Endothelial cell of umbilical vein (primary cell): ENCODE measurements around the gene PDS5B. TPM values are rescaled to one million over a fixed set of nuclear protein-coding genes. Genes with fewer than 3 reads are reported as not detected.

Experiments used
- BruUV-seq: library from RNA; stranded (reverse); fragments of 400-500 nt; replicated peaks from 2 replicates; lab custom pipeline; 2021; lab: Mats Ljungman, UMichigan
- CTCF ChIA-PET: fragments of 300-600, 350-600 bp; sonication (Branson Sonifier 250); formaldehyde crosslinking; loops from one replicate; lab custom pipeline; 2021; ENCODE audit warnings: antibody characterized with exemption, inconsistent platforms; lab: Charles Lee
- POLR2A ChIA-PET: fragments of 300-600, 350-600 bp; sonication (Branson Sonifier 250); formaldehyde crosslinking; loops from one replicate; lab custom pipeline; 2021; ENCODE audit warnings: antibody characterized with exemption, inconsistent platforms; lab: Charles Lee
- DNase-seq: peaks from one replicate; pipeline ENCODE4 v3.0.0-alpha.2; 2011; ENCODE audit warnings: low read depth, low spot score
- FAIRE-seq: peaks from 2 replicates; lab custom pipeline; 2011; peaks lifted over from hg19 to GRCh38; lab: Jason Lieb, UNC
- H2AFZ ChIP-seq: 2 replicates; pipeline ENCODE4 v1.6.0; 2012; ENCODE audit warnings: low read depth, low read length, control low read depth, inconsistent platforms
- H3K27ac ChIP-seq: 2 replicates; pipeline ENCODE4 v1.5.1; 2011; ENCODE audit warnings: low read depth, mild to moderate bottlenecking, control low read depth, low read length, moderate library complexity; ENCODE audit not compliant: insufficient read depth
- H3K27me3 ChIP-seq, 2 experiments: 2 replicates each; pipeline versions ENCODE4 v1.6.0 to v1.6.1; 2011; ENCODE audit warnings: low read length in 2 of 2, mixed read lengths in 1 of 2; ENCODE audit not compliant: control insufficient read depth in 2 of 2, insufficient read depth in 2 of 2
- H3K36me3 ChIP-seq, 2 experiments: 2 replicates in 1 of 2; 3 replicates in 1 of 2; pipeline ENCODE4 v1.5.1; 2011; ENCODE audit warnings: low read length in 2 of 2, mild to moderate bottlenecking in 1 of 2, moderate library complexity in 1 of 2; ENCODE audit not compliant: control insufficient read depth in 2 of 2, insufficient read depth in 2 of 2; ENCODE audit errors: extremely low read depth in 1 of 2
- H3K4me1 ChIP-seq: 3 replicates; pipeline ENCODE4 v1.5.1; 2011; ENCODE audit warnings: mild to moderate bottlenecking, low read length; ENCODE audit not compliant: control insufficient read depth, insufficient read depth; ENCODE audit errors: extremely low read depth
- H3K4me2 ChIP-seq: 2 replicates; pipeline ENCODE4 v1.6.1; 2011; ENCODE audit warnings: low read length, control low read depth, mixed read lengths; ENCODE audit not compliant: insufficient read depth
- H3K4me3 ChIP-seq, 3 experiments: fragments of 200-600 bp in 1 of 3; sonication (generic), shearing (Covaris generic) in 1 of 3; replicated peaks in 1 of 3; 2 replicates each; pipeline ENCODE4 v1.5.1; 2011 to 2016; ENCODE audit warnings: control low read depth in 3 of 3, low read length in 3 of 3, mild to moderate bottlenecking in 2 of 3, inconsistent platforms in 1 of 3, low read depth in 1 of 3, moderate library complexity in 1 of 3; ENCODE audit not compliant: insufficient read depth in 1 of 3
- H3K79me2 ChIP-seq: 2 replicates; pipeline ENCODE4 v1.6.0; 2012; ENCODE audit warnings: low read length, inconsistent platforms; ENCODE audit not compliant: control insufficient read depth, insufficient read depth
- H3K9ac ChIP-seq: replicated peaks from 2 replicates; pipeline ENCODE3; 2011; ENCODE audit warnings: low read length, control low read depth; ENCODE audit not compliant: insufficient read depth; ENCODE audit errors: extremely low read depth
- H3K9me1 ChIP-seq: replicated peaks from 3 replicates; pipeline ENCODE4 v1.6.0; 2011; ENCODE audit warnings: mild to moderate bottlenecking, low read length; ENCODE audit not compliant: control insufficient read depth, insufficient read depth; ENCODE audit errors: extremely low read depth
- H3K9me3 ChIP-seq: replicated peaks from 2 replicates; pipeline ENCODE4 v1.5.1; 2012; ENCODE audit warnings: low read length, inconsistent platforms; ENCODE audit not compliant: control insufficient read depth, insufficient read depth
- H4K20me1 ChIP-seq: replicated peaks from 2 replicates; pipeline ENCODE3; 2011; ENCODE audit warnings: mild to moderate bottlenecking, low read length; ENCODE audit not compliant: control insufficient read depth, insufficient read depth; ENCODE audit errors: extremely low read depth
- EZH2 ChIP-seq: IDR thresholded peaks from 2 replicates; pipeline ENCODE4 v1.6.1; 2012; ENCODE audit warnings: borderline replicate concordance, low read depth, mild to moderate bottlenecking, moderate library complexity, low read length, inconsistent platforms; ENCODE audit not compliant: severe bottlenecking
- FOS ChIP-seq: IDR thresholded peaks from 2 replicates; pipeline ENCODE4 v1.6.1; 2011; ENCODE audit warnings: mild to moderate bottlenecking, low read length, moderate library complexity, borderline replicate concordance; ENCODE audit not compliant: insufficient read depth
- GATA2 ChIP-seq: IDR thresholded peaks from 2 replicates; pipeline ENCODE4 v1.7.0; 2011; ENCODE audit warnings: low read depth, mild to moderate bottlenecking, moderate library complexity, mixed read lengths, low read length; ENCODE audit not compliant: insufficient read length, insufficient read depth
- JUN ChIP-seq: IDR thresholded peaks from 2 replicates; pipeline ENCODE4 v1.6.1; 2011; ENCODE audit warnings: borderline replicate concordance, low read depth; ENCODE audit not compliant: insufficient read length, insufficient read depth
- MYC ChIP-seq: IDR thresholded peaks from one replicate; pipeline ENCODE4 v1.6.1; 2011; ENCODE audit warnings: mild to moderate bottlenecking, low read depth, low read length
- POLR2A ChIP-seq: IDR thresholded peaks from 2 replicates; pipeline ENCODE4 v1.6.1; 2012; ENCODE audit warnings: low read depth, mild to moderate bottlenecking, control low read depth, low read length
- POLR2AphosphoS5 ChIP-seq: IDR thresholded peaks from 2 replicates; pipeline ENCODE4 v1.6.1; 2012; ENCODE audit warnings: low read depth, mild to moderate bottlenecking, control low read depth, low read length, moderate library complexity; ENCODE audit not compliant: insufficient read depth
- dilution Hi-C: fragments of 300-500 bp; cut with MboI; formaldehyde crosslinking; loops from one replicate; pipeline ENCODE4 v1.15.0; 2019; ENCODE audit warnings: low sequenced_read_pairs; ENCODE audit not compliant: extremely low pct_ligation_motif_present
- intact Hi-C: fragments of 100-400 bp; cut with micrococcal nuclease; formaldehyde crosslinking; loops from one replicate; pipeline ENCODE4 v1.10.0; 2022
- polyA plus RNA-seq, 4 experiments: library from polyadenylated mRNA; depleted of rRNA in 3 of 4; stranded (reverse) in 3 of 4; unstranded in 1 of 4; fragments of >200 nt; gene quantifications; 2 replicates each; pipeline versions ENCODE4 v1.2.1 to v1.2.3, GENCODE V29; 2011 to 2012; ENCODE audit warnings: missing spikeins in 1 of 4
- total RNA-seq: library from RNA; stranded (reverse); gene quantifications from 2 replicates; pipeline ENCODE4 v1.2.3, GENCODE V29; 2021
- TF ChIP-seq, protein P1 (sequence below), 2 donors: IDR thresholded peaks; 1 replicate in 1 of 2; 2 replicates in 1 of 2; pipeline ENCODE4 v1.5.1; 2011; ENCODE audit warnings: low read length in 2 of 2, mild to moderate bottlenecking in 2 of 2, moderate library complexity in 2 of 2, control low read depth in 1 of 2, inconsistent platforms in 1 of 2, low read depth in 1 of 2; ENCODE audit not compliant: insufficient read depth in 1 of 2; ENCODE audit errors: extremely low read depth in 1 of 2
- TF ChIP-seq, protein P2 (sequence below): IDR thresholded peaks from 2 replicates; pipeline ENCODE4 v1.6.1; 2011; ENCODE audit not compliant: insufficient read depth, insufficient read length

Gene PDS5B
- total and polyA plus RNA-seq, 2 donors (not counting 3 experiments of a cell fraction or from before 2014, with no cell fraction given): 3.9 to 40.3 TPM

GRCh38 chr13:32616883-32617511 is 30.7 kb downstream of the PDS5B start:
- no peaks in the 10 kb centered on the region for H3K27me3 ChIP-seq
- H3K9me1 ChIP-seq: no peaks in the 10 kb centered on the region
- no peak overlapping the region for H3K4me2 ChIP-seq
- H3K9ac ChIP-seq: no peak overlapping the region
- FAIRE-seq (no peak), DNase-seq (no peak)
- dilution Hi-C loops: no loop called here
- H4K20me1 ChIP-seq: peaks cover 2% of the 10 kb centered on the region
- H3K4me1 ChIP-seq: no peaks in the 10 kb centered on the region
- no peaks in the 10 kb centered on the region for H3K9me3 ChIP-seq
- no peak overlapping the region for H3K27ac ChIP-seq
- BruUV-seq: no TSS peak
- no peak overlapping the region for H3K4me3 ChIP-seq
- intact Hi-C loops: no loop called here
- H3K79me2 ChIP-seq: peaks cover 93% of the 10 kb centered on the region
- H2AFZ ChIP-seq: no peak overlapping the region
- CTCF ChIA-PET: interaction anchor here (0.9 to 1.1 kb wide), 2 partner anchors 22 to 25 kb away, joined by 3 read pairs; no protein-coding TSS in a partner anchor
- TF ChIP-seq MYC: no peak
- TF ChIP-seq, protein P1, sequence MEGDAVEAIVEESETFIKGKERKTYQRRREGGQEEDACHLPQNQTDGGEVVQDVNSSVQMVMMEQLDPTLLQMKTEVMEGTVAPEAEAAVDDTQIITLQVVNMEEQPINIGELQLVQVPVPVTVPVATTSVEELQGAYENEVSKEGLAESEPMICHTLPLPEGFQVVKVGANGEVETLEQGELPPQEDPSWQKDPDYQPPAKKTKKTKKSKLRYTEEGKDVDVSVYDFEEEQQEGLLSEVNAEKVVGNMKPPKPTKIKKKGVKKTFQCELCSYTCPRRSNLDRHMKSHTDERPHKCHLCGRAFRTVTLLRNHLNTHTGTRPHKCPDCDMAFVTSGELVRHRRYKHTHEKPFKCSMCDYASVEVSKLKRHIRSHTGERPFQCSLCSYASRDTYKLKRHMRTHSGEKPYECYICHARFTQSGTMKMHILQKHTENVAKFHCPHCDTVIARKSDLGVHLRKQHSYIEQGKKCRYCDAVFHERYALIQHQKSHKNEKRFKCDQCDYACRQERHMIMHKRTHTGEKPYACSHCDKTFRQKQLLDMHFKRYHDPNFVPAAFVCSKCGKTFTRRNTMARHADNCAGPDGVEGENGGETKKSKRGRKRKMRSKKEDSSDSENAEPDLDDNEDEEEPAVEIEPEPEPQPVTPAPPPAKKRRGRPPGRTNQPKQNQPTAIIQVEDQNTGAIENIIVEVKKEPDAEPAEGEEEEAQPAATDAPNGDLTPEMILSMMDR (IDR thresholded peaks at IDR 0.05; ENCODE audit: extremely low read depth in 1 of 2, insufficient read depth in 1 of 2, low read depth in 1 of 2, low read length in 2 of 2): no peak
- no peak for TF ChIP-seq POLR2A
- no peak for TF ChIP-seq GATA2
- H3K36me3 ChIP-seq: no peaks in the 10 kb centered on the region
- POLR2A ChIA-PET: no interaction called here

GRCh38 chr13:32622827-32623226 is 36.6 kb downstream of the PDS5B start:
- dilution Hi-C loops: no loop called here
- Histone ChIP-seq H3K4me2 (no peak overlapping the region), H3K9me3 (peaks cover 2% of the 10 kb centered on the region), H3K9me1 (no peaks in the 10 kb centered on the region), H3K4me1 (no peaks in the 10 kb centered on the region), H3K79me2 (peaks cover 93% of the 10 kb centered on the region), H3K9ac (no peak overlapping the region), H2AFZ (no peak overlapping the region), H3K27me3 (no peaks in the 10 kb centered on the region), H3K36me3 (no peaks in the 10 kb centered on the region), H3K4me3 (no peak overlapping the region), H3K27ac (no peak overlapping the region), H4K20me1 (peaks cover 6% of the 10 kb centered on the region)
- no TSS peak for BruUV-seq
- TF ChIP-seq JUN (no peak), MYC (no peak), POLR2A (no peak), FOS (no peak), GATA2 (no peak), POLR2AphosphoS5 (no peak), EZH2 (no peak)
- TF ChIP-seq, protein P2, sequence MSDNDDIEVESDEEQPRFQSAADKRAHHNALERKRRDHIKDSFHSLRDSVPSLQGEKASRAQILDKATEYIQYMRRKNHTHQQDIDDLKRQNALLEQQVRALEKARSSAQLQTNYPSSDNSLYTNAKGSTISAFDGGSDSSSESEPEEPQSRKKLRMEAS: no peak
- TF ChIP-seq, protein P1 (IDR thresholded peaks at IDR 0.05; ENCODE audit: extremely low read depth in 1 of 2, insufficient read depth in 1 of 2, low read depth in 1 of 2, low read length in 2 of 2): no peak
- CTCF ChIA-PET: interaction anchor here (0.9 kb wide), 1 partner anchor 35 kb away, joined by 3 read pairs; no protein-coding TSS in a partner anchor
- FAIRE-seq: no peak
- intact Hi-C loops: no loop called here
- no peak for DNase-seq
- POLR2A ChIA-PET: no interaction called here
